Measurements from ENCODE around the gene EEF2.

The EEF2 gene

DNA sequence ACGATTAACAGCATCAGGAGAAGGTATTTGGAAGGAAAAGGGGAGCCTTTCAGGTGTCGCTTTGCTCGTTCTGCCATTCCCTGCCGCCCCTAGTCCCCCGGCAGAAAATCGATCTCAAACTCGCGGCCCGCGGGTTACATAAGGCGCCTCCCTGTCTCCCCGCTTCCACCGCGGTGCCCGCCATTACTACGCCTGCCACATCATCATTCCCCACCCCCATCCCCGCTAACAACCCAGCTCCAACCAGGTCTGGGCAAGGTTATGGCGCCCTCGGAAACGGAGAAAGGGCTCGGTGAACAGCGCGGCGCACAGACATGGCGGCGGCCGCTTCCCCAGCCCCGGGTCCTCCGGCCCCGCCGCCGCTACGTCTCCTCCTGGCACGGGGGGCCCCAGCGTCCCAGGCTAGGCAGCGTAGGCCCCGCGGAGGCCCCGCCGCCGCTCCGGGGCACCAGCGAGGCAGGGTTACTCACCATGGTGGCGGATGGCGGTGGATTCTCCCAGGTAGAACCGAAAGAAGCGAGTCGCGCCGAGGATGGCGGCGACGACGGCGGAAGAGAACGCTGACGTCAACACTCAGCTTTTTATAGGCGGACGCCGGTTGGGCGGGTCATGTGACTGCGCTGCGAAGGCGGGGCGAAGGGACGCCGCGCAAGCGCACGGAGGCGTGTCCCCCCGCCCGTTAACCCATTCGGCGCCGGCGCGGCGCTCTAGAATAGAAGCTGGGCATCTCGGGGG lies at the start of gene EEF2:
Gene EEF2, minus strand, starts transcription at position 556 of the 735 bp plus-strand sequence. Its CDS starts 83 bp downstream, at position 473.
- DNase-seq = peak; percentile 81
- in situ Hi-C loops (cut with HindIII; ENCODE audit: low pct_ligation_motif_present, low pct_unique_long_range_greater_than_20kb, low sequenced_read_pairs) = no loop called here

- in situ Hi-C loops (cut with HindIII; ENCODE audit: low pct_ligation_motif_present, low pct_unique_long_range_greater_than_20kb, low sequenced_read_pairs) = no loop called here
- no peak for DNase-seq
Measured at GRCh38 chr19:4034048-4035017, 49.1 kb upstream of the EEF2 start.

DNA sequence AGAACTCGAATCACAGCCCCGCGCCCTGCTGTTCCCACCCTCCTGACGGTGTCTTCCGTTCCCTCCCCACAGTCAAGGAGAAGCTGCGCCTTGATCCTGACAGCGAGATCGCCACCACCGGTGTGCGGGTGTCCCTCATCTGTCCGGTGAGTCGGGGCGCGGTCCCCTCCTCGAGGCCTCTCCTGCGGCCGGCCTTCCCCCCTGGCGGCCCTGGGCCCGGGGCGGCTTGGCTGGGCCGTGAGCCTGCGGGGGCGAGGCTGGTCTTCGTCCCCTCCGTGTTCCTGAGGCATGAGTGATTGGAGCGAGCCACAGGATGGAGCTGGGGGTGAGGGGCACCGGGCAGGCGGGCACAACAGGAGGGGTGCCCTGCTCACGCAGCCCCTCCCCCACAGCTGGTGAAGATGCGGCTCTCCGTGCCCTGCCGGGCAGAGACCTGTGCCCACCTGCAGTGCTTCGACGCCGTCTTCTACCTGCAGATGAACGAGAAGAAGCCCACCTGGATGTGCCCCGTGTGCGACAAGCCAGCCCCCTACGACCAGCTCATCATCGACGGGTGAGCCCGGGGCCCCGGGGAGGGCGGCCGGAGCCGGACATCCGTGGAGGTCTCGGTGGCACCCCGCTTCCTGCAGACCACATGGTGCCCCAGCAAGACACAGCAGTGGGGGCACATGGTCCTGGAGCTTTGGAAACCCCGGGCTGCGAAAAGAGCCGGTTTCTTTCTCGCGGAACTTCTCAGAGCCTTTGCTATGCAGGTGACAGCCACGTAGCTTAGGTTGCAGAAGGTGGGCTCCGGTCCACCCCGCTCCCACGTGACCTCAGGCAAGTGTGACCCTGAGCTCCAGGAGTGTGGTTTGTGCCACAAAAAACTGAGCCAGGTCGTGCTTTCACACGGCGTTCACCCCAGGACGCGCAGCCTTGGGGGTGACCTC lies 48.0 kb upstream of the EEF2 start:
- in situ Hi-C loops (cut with HindIII; ENCODE audit: low pct_ligation_motif_present, low pct_unique_long_range_greater_than_20kb, low sequenced_read_pairs) = no loop called here
- DNase-seq = no peak

DNA sequence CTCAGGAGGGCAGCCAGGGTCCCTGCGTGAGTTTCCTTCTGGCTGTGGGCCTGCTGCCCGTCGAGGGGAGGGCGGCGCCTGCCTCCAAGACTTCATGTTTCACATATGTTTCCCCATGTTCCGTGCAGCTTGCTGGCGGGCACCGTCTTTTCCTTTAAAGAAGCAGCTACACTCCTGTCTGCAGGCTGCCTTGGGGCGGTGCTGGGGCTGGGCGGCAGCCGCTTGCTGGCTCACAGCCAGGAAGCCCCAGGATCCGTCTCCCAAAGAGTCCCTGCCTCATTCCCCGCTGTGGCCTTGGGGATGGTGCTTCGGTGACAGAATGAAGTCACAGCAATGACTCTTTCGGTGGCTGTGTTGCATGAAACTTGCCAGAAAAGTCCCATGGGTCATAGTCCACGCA lies 47.2 kb upstream of the EEF2 start:
- DNase-seq = no peak
- in situ Hi-C loops (cut with HindIII; ENCODE audit: low pct_ligation_motif_present, low pct_unique_long_range_greater_than_20kb, low sequenced_read_pairs) = no loop called here

- no peak for DNase-seq
- in situ Hi-C loops (cut with HindIII; ENCODE audit: low pct_ligation_motif_present, low pct_unique_long_range_greater_than_20kb, low sequenced_read_pairs) = no loop called here
Measured at GRCh38 chr19:4031420-4031819, 46.2 kb upstream of the EEF2 start.

DNA sequence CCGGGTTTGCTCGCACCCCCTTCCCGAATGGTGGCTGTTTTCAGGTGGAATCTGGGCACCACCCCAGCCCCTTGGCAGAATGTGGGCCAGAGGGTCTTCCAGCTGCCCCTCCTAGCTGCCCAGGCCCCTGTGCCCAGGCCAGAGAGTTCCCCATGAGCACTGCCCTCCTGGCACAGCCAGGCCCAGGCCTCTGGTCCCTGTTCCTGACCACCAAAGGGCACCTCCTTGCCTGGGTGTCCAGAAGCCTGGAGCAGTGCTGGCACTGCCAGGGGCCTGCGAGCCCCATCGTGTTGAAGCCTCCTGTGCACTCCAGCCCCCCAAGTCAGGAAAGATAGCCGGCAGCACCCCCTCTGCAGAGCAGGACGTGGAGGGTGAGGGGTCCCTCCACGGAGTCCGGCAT lies 45.7 kb upstream of the EEF2 start:
- DNase-seq = no peak
- in situ Hi-C loops (cut with HindIII; ENCODE audit: low pct_ligation_motif_present, low pct_unique_long_range_greater_than_20kb, low sequenced_read_pairs) = no loop called here

DNA sequence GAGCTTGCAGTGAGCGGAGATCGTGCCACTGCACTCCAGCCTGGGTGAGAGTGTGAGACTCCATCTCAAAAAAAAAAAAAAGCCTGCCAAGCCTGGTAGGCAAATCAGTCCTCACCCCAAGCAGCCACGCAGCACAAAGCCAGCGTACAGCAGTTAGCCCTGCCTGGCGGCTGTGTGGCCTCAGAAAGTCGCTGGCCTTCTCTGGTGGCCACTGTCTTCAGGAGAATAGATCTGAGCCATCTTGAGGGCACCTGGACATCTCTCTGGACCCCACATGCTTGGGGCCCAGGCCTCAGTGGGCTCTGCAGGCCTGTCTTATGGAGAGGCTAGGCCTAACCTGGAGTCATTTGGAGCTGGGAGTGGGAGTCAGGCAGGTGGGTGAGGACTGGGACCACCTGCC lies 45.3 kb upstream of the EEF2 start:
- DNase-seq = no peak
- in situ Hi-C loops (cut with HindIII; ENCODE audit: low pct_ligation_motif_present, low pct_unique_long_range_greater_than_20kb, low sequenced_read_pairs) = no loop called here

DNA sequence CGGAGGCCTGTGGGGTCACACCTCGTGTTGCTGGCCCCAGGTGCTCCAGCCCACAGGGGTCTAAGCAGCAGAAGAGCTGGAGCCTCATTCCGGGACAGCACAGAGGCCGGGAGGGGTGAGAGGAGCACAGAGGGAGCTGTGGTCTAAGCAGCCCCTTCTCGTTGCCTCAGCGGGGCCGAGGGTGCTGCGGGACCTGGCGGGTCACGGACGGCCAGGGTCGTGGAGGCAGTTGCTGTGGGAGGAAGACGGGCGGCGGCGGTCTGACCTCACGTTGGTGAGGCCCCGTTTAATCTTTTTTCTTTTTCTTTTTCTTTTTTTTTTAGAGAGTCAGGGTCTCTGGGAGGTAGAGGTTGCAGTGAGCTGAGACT lies 44.0 kb upstream of the EEF2 start:
- no peak for DNase-seq
- in situ Hi-C loops (cut with HindIII; ENCODE audit: low pct_ligation_motif_present, low pct_unique_long_range_greater_than_20kb, low sequenced_read_pairs) = no loop called here

- in situ Hi-C loops (cut with HindIII; ENCODE audit: low pct_ligation_motif_present, low pct_unique_long_range_greater_than_20kb, low sequenced_read_pairs) = no loop called here
- DNase-seq = no peak
Measured at GRCh38 chr19:4028334-4029246, 43.3 kb upstream of the EEF2 start.

GRCh38 chr19:4027146-4027545 lies 41.9 kb upstream of the EEF2 start:
- no peak for DNase-seq

DNA sequence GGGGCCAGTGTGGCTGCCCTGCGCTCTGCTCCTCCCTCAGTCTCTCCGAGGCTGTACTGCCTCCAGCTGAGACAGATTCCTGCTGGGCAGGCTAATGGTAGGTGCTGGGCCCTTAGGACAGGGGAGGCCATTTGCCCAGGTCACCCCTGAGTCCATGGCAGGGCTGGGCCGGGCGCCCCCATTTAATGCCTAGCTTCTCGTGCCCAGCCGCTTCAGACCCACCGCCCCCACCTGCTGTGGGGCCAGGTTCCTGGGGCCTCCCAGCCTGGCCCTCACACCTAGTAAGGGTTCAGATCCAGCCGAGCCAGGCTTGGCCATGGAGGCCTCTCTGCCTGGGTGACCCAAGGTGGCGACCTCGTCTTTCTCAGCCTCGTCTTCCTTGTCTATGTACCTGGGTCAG lies 40.1 kb upstream of the EEF2 start:
- in situ Hi-C loops (cut with HindIII; ENCODE audit: low pct_ligation_motif_present, low pct_unique_long_range_greater_than_20kb, low sequenced_read_pairs) = no loop called here
- DNase-seq = no peak

More at GRCh38 chr19:4027146-4027545, 41.9 kb upstream of the EEF2 start:
- in situ Hi-C loops (cut with HindIII; ENCODE audit: low pct_ligation_motif_present, low pct_unique_long_range_greater_than_20kb, low sequenced_read_pairs) = no loop called here

- in situ Hi-C loops (cut with HindIII; ENCODE audit: low pct_ligation_motif_present, low pct_unique_long_range_greater_than_20kb, low sequenced_read_pairs) = no loop called here
- no peak for DNase-seq
Measured at GRCh38 chr19:4023600-4024398, 38.5 kb upstream of the EEF2 start.

DNA sequence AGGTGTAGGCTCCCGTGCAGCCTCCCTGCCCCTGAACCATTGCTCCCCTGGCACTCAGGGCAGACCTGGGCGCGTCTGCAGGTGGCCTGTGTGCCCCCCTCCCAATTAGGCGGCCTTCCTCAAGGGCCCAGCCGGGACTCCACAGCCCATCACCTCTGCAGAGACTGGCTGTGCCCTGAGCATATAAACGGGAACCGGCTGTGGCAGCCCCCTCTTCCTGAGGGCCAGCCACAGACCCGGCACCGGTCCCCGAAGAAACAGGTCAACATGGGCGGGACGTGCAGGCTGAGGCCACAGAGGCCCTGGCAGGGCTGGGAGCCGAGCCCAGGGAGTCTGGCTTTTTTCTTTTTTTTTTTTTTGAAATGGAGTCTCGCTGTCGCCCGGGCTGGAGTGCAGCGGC lies 34.3 kb upstream of the EEF2 start:
- no peak for DNase-seq
- in situ Hi-C loops (cut with HindIII; ENCODE audit: low pct_ligation_motif_present, low pct_unique_long_range_greater_than_20kb, low sequenced_read_pairs) = no loop called here

DNA sequence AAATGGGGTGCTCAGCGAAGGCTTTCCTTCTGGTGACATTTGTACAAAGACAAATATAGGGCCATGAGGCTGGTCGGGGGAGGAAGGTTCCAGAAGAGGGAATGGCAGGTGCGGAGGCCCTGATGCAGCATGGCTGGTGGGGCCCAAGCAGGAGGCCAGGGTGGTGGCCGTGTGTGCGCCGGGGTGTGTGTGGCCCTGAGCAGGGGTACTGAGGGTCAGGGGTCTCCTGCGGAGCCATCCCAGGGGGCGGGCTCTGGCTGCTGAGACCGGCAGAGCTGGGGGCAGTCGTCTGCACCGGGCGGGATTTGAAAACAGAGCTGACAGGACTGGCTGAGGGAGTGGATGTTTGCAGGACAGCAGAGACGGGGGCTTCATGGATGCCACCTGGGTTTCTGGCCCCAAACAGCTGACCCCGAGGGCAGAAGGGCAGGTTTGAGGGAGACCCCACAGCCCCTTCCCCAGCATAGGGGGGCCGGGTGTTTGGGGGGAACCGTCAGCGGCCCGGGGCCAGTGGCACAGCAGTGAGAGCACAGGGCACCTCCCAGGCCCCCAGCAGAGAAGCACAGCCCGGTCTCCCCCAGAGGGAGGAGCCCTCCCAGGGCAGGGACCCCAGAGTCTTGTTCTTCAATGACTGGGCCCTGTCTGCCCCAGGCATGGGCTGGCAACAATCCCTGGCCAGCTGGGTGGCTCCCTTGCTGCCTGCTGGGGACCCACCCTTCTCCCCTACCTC lies 33.7 kb upstream of the EEF2 start:
- DNase-seq = no peak
- in situ Hi-C loops (cut with HindIII; ENCODE audit: low pct_ligation_motif_present, low pct_unique_long_range_greater_than_20kb, low sequenced_read_pairs) = no loop called here

GRCh38 chr19:4018140-4018613 lies 32.9 kb upstream of the EEF2 start:
- in situ Hi-C loops (cut with HindIII; ENCODE audit: low pct_ligation_motif_present, low pct_unique_long_range_greater_than_20kb, low sequenced_read_pairs) = no loop called here

DNA sequence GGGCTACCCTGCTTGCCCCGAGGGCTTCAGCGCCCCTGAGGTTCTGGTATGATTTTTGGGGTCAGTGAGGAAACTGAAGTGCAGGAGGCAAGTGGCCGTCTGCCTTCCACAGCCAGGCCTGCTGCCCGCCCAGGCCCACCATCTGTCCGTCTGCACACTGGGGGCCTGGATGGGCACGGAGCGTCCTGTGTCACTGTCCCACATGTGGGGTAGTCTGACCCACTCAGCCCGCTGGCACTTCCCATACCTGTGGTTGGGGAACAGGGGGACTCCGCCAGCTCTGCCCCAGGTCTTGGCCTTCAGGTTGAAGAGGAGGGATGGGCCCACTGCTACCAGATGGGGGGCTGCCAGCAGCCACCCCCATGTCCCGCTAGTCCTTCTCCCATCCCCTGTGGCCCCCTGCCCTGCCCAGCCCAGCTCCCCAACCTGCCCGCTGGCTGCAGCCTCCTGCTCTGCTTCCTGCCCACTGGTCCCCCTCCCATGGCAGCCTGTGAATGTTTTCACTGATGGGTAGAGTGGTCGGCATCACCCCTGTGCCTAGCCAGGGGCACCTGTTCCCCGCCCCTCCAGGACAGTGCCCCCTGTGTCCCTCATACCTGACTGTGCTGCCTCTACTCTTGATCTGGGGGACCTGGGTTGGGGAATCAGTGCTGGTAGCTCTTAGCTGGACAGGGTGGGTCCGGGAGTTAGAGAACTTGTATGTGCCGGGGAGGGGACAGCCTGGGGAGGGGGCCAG lies 31.8 kb upstream of the EEF2 start:
- in situ Hi-C loops (cut with HindIII; ENCODE audit: low pct_ligation_motif_present, low pct_unique_long_range_greater_than_20kb, low sequenced_read_pairs) = no loop called here
- no peak for DNase-seq

More at GRCh38 chr19:4018140-4018613, 32.9 kb upstream of the EEF2 start:
- DNase-seq = no peak

Data from ACHN (cell line).